NCI-H82 treated with DMSO at 0.1 percent for 48 hours (cell line): Measurements from ENCODE around the gene RABGGTA.
"Not testable (repeated sequence)": the region's sequence is repeated elsewhere in the genome, so short reads cannot be mapped to it uniquely, and the experiment has no call there.

Source experiments
- DNase-seq: peaks from one replicate; lab custom pipeline; 2025; ENCODE audit not compliant: unreplicated experiment; lab: John Stamatoyannopoulos, UW

The RABGGTA gene

GRCh38 chr14:24261256-24261968, 10.0 kb downstream of the RABGGTA start:
- DNase-seq, result no peak

DNA sequence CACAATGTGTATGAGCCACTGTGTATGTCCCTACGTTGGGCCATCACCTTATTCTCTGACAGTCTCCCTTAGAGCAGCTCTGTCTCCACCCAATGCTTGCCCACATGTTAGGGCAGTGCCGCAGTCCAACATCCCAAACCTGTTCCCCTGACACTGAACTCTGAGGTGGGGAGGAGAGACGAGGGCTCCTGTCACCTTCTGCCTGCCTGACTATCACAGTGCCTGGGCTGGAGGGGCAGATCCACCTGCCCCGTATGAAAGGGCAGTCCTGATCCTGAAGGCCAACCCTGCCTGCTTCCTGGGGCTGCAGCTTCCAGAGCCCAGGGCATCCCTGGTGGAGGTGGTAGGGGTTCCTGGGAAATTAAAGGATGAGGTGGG, 10.6 kb downstream of the RABGGTA start:
- no peak for DNase-seq

- no peak for DNase-seq
Measured at GRCh38 chr14:24260026-24260779, 11.2 kb downstream of the RABGGTA start.

GRCh38 chr14:24259282-24260025, 11.9 kb downstream of the RABGGTA start:
- no peak for DNase-seq

- DNase-seq, result no peak
Measured at GRCh38 chr14:24258548-24259265, 12.7 kb downstream of the RABGGTA start.

DNA sequence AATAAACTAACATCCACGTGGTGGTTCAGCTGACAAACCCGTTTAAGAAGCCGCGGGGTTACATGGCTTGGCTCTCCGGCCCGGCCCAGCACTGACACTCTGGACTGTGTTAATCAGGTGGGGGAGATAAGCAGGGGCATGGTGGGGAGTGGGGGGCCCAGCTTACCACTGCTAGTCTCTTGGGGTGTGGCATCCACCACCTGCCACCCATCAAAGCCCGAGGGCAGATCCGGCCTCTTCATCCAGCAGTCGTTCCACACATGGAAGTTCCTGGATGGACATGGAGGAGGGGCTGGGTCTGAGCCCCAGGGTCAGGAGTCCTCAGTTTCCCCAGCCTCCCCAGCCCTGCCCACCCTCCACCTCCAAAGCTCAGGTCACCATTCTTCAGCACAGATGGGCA, 13.3 kb downstream of the RABGGTA start:
- DNase-seq, result no peak

- DNase-seq, result no peak
Measured at GRCh38 chr14:24256960-24257359, 14.4 kb downstream of the RABGGTA start.

DNA sequence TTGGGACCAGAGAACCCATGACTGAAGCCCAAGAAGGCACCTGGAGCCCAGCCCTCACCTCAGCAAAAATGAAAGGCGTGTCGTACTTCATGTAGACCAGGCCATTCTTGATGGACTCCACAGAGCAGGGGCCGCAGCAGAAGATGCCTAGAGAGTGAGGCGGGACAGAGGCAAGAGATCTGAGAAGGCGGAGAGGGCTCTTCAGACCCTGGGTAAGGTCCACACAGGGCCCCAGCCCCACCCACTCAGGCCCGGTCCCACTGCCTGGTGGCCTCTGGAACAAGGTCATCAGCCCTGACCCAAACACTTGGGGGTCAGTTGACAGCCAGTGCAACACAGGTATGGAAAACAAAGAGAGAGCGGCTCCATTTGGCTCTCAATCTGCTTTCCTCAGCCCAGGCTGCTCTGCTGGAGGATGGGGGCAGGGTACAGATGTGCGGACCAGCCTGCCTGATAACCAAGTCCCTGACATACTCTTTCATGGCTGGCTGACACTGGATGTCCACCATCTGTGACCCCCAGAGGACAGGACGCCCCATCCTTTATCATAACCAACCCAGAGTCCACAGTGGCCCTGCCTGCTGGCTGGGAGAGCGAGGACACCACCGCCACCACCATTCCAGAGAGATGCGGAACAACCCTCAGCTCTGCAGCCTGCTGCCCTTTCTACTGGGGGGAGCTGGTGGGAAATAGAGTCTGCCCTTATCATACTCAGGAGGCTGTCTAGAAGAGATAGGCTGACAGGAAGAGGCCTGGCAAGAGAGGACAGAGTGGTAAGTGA, 15.3 kb downstream of the RABGGTA start:
- no peak for DNase-seq

GRCh38 chr14:24255438-24255837, 16.0 kb downstream of the RABGGTA start:
- no peak for DNase-seq

- no peak for DNase-seq
Measured at GRCh38 chr14:24254630-24255392, 16.6 kb downstream of the RABGGTA start.

DNA sequence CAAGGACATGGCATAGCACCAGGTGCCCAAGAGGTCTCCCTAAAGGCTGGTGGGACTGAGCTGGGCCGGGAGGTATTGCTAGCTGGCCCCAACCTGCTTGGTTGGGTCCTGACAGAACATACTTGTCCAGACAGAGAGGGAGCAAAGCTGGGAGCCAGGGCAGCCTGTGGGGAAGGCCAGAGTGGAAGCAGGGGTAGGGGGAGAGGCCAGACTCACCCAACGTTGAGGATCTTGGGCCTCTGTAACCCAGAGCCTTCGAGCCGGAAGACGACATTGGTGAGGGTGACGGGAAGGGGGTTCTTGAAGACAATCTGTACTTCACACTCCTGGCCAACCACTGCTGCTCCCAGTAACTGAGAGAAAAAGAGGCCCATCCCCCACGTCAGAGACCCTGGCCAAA, 17.5 kb downstream of the RABGGTA start:
- DNase-seq, result no peak

DNA sequence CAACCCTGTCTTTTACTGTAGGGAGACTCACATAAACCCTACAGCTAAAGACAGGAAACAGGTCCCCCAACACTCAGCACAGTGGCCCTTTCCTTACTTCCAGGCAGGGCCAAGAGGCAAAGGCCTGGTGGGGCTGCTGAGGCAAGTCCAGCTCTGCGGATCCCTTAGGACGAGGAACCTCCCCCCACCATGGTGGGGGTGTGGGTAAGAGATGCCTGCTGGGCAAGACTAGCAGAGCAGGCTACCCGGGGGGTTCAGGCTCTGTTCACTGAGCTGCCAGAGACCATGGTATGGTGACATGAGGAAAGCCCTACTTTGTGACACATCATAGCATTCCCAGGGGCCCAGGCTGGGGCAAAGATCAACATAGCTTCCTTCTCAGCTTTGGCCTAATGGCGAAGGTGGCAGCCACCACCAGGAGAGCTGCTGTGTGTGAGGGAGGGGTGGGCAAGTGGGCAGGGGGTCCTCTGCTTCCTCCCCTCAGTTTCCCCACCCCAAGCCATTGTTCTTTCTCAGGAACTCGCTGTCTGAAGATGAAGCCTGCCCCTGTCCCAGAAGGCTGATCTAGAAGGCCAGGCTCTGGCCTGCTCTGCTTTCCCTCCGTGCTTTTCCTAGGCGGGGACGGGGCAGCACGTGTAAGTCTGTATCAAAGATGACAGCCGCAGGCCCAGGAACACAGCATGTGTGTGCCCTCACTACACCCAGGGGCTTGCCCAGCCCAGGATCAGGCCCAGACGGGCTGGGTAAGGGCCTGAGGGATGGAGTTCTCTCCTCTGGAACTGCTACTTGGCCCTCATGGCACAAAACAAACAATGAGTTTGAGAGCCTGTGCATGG, 18.9 kb downstream of the RABGGTA start:
- no peak for DNase-seq

DNA sequence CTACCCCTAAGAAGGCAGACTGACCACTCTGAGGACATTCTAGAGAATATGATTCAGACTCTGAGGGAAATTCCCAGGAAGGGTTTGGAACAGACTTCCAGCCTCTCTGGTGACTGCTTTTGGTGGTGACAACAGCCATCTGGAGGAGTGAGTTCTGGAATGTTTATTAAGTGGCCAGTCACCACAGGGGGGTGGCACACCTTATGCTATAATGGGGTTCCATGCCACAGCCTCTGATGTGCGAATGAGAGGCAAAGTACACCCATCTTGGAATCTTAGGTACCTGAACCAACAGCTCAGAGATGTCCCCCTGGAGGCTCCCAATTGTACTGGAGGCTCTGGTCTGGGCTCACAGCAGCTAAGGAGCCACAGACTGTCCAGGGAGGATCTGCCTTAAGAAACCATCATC, 19.5 kb downstream of the RABGGTA start:
- DNase-seq, result no peak

DNA sequence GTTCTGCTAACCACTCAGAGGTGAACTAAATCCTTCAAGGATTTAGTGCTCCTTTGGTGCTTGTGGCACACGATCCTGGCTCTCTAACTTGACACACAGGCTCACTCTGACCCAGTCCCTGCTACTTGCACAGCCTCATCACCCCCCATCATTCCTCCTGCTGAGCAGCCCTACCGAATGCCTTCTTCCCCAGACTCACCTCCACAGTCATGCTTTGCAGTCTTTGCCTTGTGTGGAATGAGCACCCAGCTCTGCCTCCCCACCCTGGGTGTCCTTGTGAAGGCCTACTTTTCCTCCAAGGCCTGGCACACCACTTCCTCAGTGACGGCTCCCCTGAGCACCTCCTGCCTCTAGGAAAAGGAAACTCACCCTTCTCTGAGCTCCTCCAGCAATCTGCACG, 21.0 kb downstream of the RABGGTA start:
- DNase-seq, result no peak

- no peak for DNase-seq
Measured at GRCh38 chr14:24249230-24250021, 22.0 kb downstream of the RABGGTA start.

DNA sequence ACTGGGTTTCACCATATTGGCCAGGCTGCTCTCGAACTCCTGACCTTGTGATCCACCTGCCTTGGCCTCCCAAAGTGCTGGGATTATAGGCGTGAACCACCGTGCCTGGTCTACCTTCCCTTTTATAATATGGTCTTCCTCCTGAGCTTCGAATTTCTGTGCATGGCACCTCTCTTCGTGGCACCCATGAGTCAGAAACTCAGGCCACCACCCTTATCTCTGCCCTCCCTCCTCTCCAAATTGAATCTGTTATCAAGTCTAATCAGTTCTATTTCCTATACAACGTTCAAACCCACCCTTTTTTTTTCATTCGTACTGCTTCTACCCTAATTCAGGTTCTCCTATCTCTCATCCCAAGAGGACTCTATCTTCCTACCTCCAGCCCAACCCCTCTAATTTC, 24.0 kb downstream of the RABGGTA start:
- DNase-seq, result no peak

DNA sequence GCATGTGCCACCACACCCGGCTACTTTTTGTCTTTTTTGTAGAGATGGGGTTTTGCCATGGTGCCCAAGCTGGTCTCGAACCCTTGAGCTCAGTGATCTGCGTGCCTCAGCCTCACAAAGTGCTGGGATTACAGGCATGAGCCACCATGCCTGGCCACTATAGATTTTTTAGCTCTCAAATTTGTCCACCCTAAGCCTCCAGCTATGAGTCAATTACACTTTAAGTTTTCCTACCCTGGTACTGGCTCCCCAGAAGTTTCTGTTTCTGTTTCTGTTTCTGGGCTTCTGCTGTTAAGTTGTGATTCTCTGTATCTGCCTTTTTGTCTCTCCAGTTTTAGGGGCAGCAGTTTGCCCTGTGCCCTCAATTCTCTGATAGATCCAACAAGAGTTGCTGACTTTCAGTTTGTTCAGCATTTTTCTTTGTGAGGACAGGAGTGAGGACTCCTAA, 24.6 kb downstream of the RABGGTA start:
- DNase-seq, result no peak

GRCh38 chr14:24245350-24245749, 26.0 kb downstream of the RABGGTA start:
- not testable (repeated sequence) for DNase-seq
